Endothelial cell of umbilical vein (primary cell): ENCODE results near the gene NBEA. TPM values are rescaled to one million over a fixed set of nuclear protein-coding genes. Genes with fewer than 3 reads are reported as not detected.

ENCODE experiments used
- BruUV-seq: library from RNA; stranded (reverse); fragments of 400-500 nt; replicated peaks from 2 replicates; lab custom pipeline; 2021; lab: Mats Ljungman, UMichigan
- CTCF ChIA-PET: fragments of 300-600, 350-600 bp; sonication (Branson Sonifier 250); formaldehyde crosslinking; loops from one replicate; lab custom pipeline; 2021; ENCODE audit warnings: antibody characterized with exemption, inconsistent platforms; lab: Charles Lee
- POLR2A ChIA-PET: fragments of 300-600, 350-600 bp; sonication (Branson Sonifier 250); formaldehyde crosslinking; loops from one replicate; lab custom pipeline; 2021; ENCODE audit warnings: antibody characterized with exemption, inconsistent platforms; lab: Charles Lee
- DNase-seq: peaks from one replicate; pipeline ENCODE4 v3.0.0-alpha.2; 2011; ENCODE audit warnings: low read depth, low spot score
- FAIRE-seq: peaks from 2 replicates; lab custom pipeline; 2011; peaks lifted over from hg19 to GRCh38; lab: Jason Lieb, UNC
- H2AFZ ChIP-seq: 2 replicates; pipeline ENCODE4 v1.6.0; 2012; ENCODE audit warnings: low read depth, low read length, control low read depth, inconsistent platforms
- H3K27ac ChIP-seq: 2 replicates; pipeline ENCODE4 v1.5.1; 2011; ENCODE audit warnings: low read depth, mild to moderate bottlenecking, control low read depth, low read length, moderate library complexity; ENCODE audit not compliant: insufficient read depth
- H3K27me3 ChIP-seq, 2 experiments: 2 replicates each; pipeline versions ENCODE4 v1.6.0 to v1.6.1; 2011; ENCODE audit warnings: low read length in 2 of 2, mixed read lengths in 1 of 2; ENCODE audit not compliant: control insufficient read depth in 2 of 2, insufficient read depth in 2 of 2
- H3K36me3 ChIP-seq, 2 experiments: 2 replicates in 1 of 2; 3 replicates in 1 of 2; pipeline ENCODE4 v1.5.1; 2011; ENCODE audit warnings: low read length in 2 of 2, mild to moderate bottlenecking in 1 of 2, moderate library complexity in 1 of 2; ENCODE audit not compliant: control insufficient read depth in 2 of 2, insufficient read depth in 2 of 2; ENCODE audit errors: extremely low read depth in 1 of 2
- H3K4me1 ChIP-seq: 3 replicates; pipeline ENCODE4 v1.5.1; 2011; ENCODE audit warnings: mild to moderate bottlenecking, low read length; ENCODE audit not compliant: control insufficient read depth, insufficient read depth; ENCODE audit errors: extremely low read depth
- H3K4me2 ChIP-seq: 2 replicates; pipeline ENCODE4 v1.6.1; 2011; ENCODE audit warnings: low read length, control low read depth, mixed read lengths; ENCODE audit not compliant: insufficient read depth
- H3K4me3 ChIP-seq, 3 experiments: fragments of 200-600 bp in 1 of 3; sonication (generic), shearing (Covaris generic) in 1 of 3; replicated peaks in 1 of 3; 2 replicates each; pipeline ENCODE4 v1.5.1; 2011 to 2016; ENCODE audit warnings: control low read depth in 3 of 3, low read length in 3 of 3, mild to moderate bottlenecking in 2 of 3, inconsistent platforms in 1 of 3, low read depth in 1 of 3, moderate library complexity in 1 of 3; ENCODE audit not compliant: insufficient read depth in 1 of 3
- H3K79me2 ChIP-seq: 2 replicates; pipeline ENCODE4 v1.6.0; 2012; ENCODE audit warnings: low read length, inconsistent platforms; ENCODE audit not compliant: control insufficient read depth, insufficient read depth
- H3K9ac ChIP-seq: replicated peaks from 2 replicates; pipeline ENCODE3; 2011; ENCODE audit warnings: low read length, control low read depth; ENCODE audit not compliant: insufficient read depth; ENCODE audit errors: extremely low read depth
- H3K9me1 ChIP-seq: replicated peaks from 3 replicates; pipeline ENCODE4 v1.6.0; 2011; ENCODE audit warnings: mild to moderate bottlenecking, low read length; ENCODE audit not compliant: control insufficient read depth, insufficient read depth; ENCODE audit errors: extremely low read depth
- H3K9me3 ChIP-seq: replicated peaks from 2 replicates; pipeline ENCODE4 v1.5.1; 2012; ENCODE audit warnings: low read length, inconsistent platforms; ENCODE audit not compliant: control insufficient read depth, insufficient read depth
- H4K20me1 ChIP-seq: replicated peaks from 2 replicates; pipeline ENCODE3; 2011; ENCODE audit warnings: mild to moderate bottlenecking, low read length; ENCODE audit not compliant: control insufficient read depth, insufficient read depth; ENCODE audit errors: extremely low read depth
- EZH2 ChIP-seq: IDR thresholded peaks from 2 replicates; pipeline ENCODE4 v1.6.1; 2012; ENCODE audit warnings: borderline replicate concordance, low read depth, mild to moderate bottlenecking, moderate library complexity, low read length, inconsistent platforms; ENCODE audit not compliant: severe bottlenecking
- GATA2 ChIP-seq: IDR thresholded peaks from 2 replicates; pipeline ENCODE4 v1.7.0; 2011; ENCODE audit warnings: low read depth, mild to moderate bottlenecking, moderate library complexity, mixed read lengths, low read length; ENCODE audit not compliant: insufficient read length, insufficient read depth
- JUN ChIP-seq: IDR thresholded peaks from 2 replicates; pipeline ENCODE4 v1.6.1; 2011; ENCODE audit warnings: borderline replicate concordance, low read depth; ENCODE audit not compliant: insufficient read length, insufficient read depth
- MYC ChIP-seq: IDR thresholded peaks from one replicate; pipeline ENCODE4 v1.6.1; 2011; ENCODE audit warnings: mild to moderate bottlenecking, low read depth, low read length
- POLR2A ChIP-seq: IDR thresholded peaks from 2 replicates; pipeline ENCODE4 v1.6.1; 2012; ENCODE audit warnings: low read depth, mild to moderate bottlenecking, control low read depth, low read length
- POLR2AphosphoS5 ChIP-seq: IDR thresholded peaks from 2 replicates; pipeline ENCODE4 v1.6.1; 2012; ENCODE audit warnings: low read depth, mild to moderate bottlenecking, control low read depth, low read length, moderate library complexity; ENCODE audit not compliant: insufficient read depth
- dilution Hi-C: fragments of 300-500 bp; cut with MboI; formaldehyde crosslinking; loops from one replicate; pipeline ENCODE4 v1.15.0; 2019; ENCODE audit warnings: low sequenced_read_pairs; ENCODE audit not compliant: extremely low pct_ligation_motif_present
- intact Hi-C: fragments of 100-400 bp; cut with micrococcal nuclease; formaldehyde crosslinking; loops from one replicate; pipeline ENCODE4 v1.10.0; 2022
- polyA plus RNA-seq, 4 experiments: library from polyadenylated mRNA; depleted of rRNA in 3 of 4; stranded (reverse) in 3 of 4; unstranded in 1 of 4; fragments of >200 nt; gene quantifications; 2 replicates each; pipeline versions ENCODE4 v1.2.1 to v1.2.3, GENCODE V29; 2011 to 2012; ENCODE audit warnings: missing spikeins in 1 of 4
- total RNA-seq: library from RNA; stranded (reverse); gene quantifications from 2 replicates; pipeline ENCODE4 v1.2.3, GENCODE V29; 2021
- TF ChIP-seq, protein P1 (sequence below), 2 donors: IDR thresholded peaks; 1 replicate in 1 of 2; 2 replicates in 1 of 2; pipeline ENCODE4 v1.5.1; 2011; ENCODE audit warnings: low read length in 2 of 2, mild to moderate bottlenecking in 2 of 2, moderate library complexity in 2 of 2, control low read depth in 1 of 2, inconsistent platforms in 1 of 2, low read depth in 1 of 2; ENCODE audit not compliant: insufficient read depth in 1 of 2; ENCODE audit errors: extremely low read depth in 1 of 2
- TF ChIP-seq, protein P2 (sequence below): IDR thresholded peaks from 2 replicates; pipeline ENCODE4 v1.6.1; 2011; ENCODE audit not compliant: insufficient read depth, insufficient read length

NBEA gene
- total and polyA plus RNA-seq, 2 donors (not counting 3 experiments of a cell fraction or from before 2014, with no cell fraction given) = 3.0 to 4.8 TPM

DNA sequence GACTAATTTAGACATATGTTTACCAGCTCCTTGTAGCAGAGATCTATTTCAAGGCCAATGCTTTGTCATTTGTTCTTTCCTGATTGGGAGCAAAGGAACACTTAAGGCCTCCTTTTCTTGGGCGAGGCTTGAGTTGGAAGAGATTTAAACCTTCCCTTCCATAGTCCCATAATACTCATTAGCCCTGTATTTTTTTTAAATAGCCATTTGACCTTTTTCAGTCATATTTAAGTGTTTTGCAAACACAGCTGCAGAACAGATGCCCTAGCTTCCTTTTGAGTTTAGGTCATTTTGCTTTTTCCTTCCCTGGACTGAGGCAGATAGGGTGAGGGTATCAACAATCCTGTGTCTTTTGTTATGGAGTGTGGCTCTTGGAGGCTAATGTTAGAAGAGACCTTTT lies 198.3 kb downstream of the NBEA start:
- dilution Hi-C loops = no loop called here
- H4K20me1 ChIP-seq = no peaks in the 10 kb centered on the region
- H3K27ac ChIP-seq = peak overlapping the region; percentile 17
- no peak overlapping the region for H3K4me2 ChIP-seq
- H3K9ac ChIP-seq = no peak overlapping the region
- ChIA-PET CTCF (interaction anchor here (0.5 to 1.0 kb wide), 2 partner anchors 24 to 1589 kb away, joined by 3 read pairs; no protein-coding TSS in a partner anchor), POLR2A (interaction anchor here (0.6 kb wide), 1 partner anchor 8 kb away, joined by 3 read pairs; no protein-coding TSS in a partner anchor)
- H3K9me3 ChIP-seq = no peaks in the 10 kb centered on the region
- no peak overlapping the region for H2AFZ ChIP-seq
- no peak overlapping the region for H3K4me3 ChIP-seq
- peak; percentile 33 for FAIRE-seq
- peak; percentile 77 for DNase-seq
- no peaks in the 10 kb centered on the region for H3K9me1 ChIP-seq
- BruUV-seq = no TSS peak
- H3K27me3 ChIP-seq = no peaks in the 10 kb centered on the region
- no peaks in the 10 kb centered on the region for H3K79me2 ChIP-seq
- intact Hi-C loops = no loop called here
- TF ChIP-seq, protein P1, sequence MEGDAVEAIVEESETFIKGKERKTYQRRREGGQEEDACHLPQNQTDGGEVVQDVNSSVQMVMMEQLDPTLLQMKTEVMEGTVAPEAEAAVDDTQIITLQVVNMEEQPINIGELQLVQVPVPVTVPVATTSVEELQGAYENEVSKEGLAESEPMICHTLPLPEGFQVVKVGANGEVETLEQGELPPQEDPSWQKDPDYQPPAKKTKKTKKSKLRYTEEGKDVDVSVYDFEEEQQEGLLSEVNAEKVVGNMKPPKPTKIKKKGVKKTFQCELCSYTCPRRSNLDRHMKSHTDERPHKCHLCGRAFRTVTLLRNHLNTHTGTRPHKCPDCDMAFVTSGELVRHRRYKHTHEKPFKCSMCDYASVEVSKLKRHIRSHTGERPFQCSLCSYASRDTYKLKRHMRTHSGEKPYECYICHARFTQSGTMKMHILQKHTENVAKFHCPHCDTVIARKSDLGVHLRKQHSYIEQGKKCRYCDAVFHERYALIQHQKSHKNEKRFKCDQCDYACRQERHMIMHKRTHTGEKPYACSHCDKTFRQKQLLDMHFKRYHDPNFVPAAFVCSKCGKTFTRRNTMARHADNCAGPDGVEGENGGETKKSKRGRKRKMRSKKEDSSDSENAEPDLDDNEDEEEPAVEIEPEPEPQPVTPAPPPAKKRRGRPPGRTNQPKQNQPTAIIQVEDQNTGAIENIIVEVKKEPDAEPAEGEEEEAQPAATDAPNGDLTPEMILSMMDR (IDR thresholded peaks at IDR 0.05; ENCODE audit: extremely low read depth in 1 of 2, insufficient read depth in 1 of 2, low read depth in 1 of 2, low read length in 2 of 2) = no peak
- peak; percentile 20 for TF ChIP-seq POLR2AphosphoS5
- no peak for TF ChIP-seq MYC
- no peak for TF ChIP-seq GATA2
- TF ChIP-seq POLR2A = no peak
- no peak for TF ChIP-seq JUN
- TF ChIP-seq, protein P2, sequence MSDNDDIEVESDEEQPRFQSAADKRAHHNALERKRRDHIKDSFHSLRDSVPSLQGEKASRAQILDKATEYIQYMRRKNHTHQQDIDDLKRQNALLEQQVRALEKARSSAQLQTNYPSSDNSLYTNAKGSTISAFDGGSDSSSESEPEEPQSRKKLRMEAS = no peak
- TF ChIP-seq EZH2 = no peak
- H3K36me3 ChIP-seq = no peaks in the 10 kb centered on the region
- peaks cover 25% of the 10 kb centered on the region for H3K4me1 ChIP-seq
